ENCODE measurements around the gene GRIN1. TPM values are rescaled to one million over a fixed set of nuclear protein-coding genes. Genes with fewer than 3 reads are reported as not detected.
A peak's percentile ranks its signal among the peaks of the same experiment; 100 is the strongest.

GRIN1 gene
- total RNA-seq, 1 donor from 2014 or later = not detected

DNA sequence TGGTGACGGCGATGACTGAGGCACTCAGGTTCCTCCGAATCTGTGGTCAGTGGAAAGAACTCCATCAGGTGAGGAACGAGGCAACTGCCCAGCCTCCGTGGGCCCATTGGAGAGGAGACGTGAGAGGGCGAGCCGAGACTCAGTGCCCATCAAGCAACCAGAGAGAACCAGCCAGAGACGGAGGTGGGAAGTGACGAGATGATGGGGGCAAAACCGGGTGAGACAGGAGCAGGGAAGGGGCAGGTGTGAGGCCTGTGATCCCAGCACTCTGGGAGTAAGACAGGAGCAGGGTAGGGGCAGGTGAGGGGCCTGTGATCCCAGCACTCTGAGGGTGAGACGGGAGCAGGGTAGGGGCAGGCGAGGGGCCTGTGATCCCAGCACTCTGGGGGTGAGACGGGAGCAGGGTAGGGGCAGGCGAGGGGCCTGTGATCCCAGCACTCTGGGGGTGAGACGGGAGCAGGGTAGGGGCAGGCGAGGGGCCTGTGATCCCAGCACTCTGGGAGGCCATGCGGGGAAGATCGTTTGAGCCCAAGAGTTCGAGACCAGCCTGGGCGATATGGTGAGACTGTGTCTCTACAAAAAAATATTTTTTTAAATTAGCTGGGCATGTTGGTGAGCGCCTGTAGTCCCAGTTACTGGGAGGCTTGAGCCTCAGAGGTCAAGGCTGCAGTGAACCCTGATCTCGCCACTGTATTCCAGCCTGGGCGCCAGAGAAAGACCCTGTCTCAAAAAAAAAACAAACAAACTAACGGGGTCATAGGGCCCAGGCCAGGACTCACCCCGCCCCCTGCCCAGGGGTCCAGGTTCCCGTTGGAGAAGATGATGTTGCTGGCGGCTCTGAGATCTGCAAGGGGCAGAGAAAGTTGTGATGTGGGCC is 27.8 kb upstream of the GRIN1 start:
- Histone ChIP-seq H3K9me3 (replicated peaks) (no peaks in the 10 kb centered on the region), H3K27me3 (ENCODE audit: low read depth) (no peaks in the 10 kb centered on the region)
- intact Hi-C loops (cut with micrococcal nuclease) = no loop called here

GRCh38 chr9:137111788-137112563 is 27.0 kb upstream of the GRIN1 start:
- intact Hi-C loops (cut with micrococcal nuclease) = no loop called here

More for the DNA sequence above, 27.8 kb upstream of the GRIN1 start:
- Histone ChIP-seq H3K4me3 (no peak overlapping the region), H3K27ac (replicated peaks) (no peak overlapping the region), H3K4me1 (peaks cover 25% of the 10 kb centered on the region), H3K36me3 (peaks cover 64% of the 10 kb centered on the region)
- DNase-seq = no peak
- TF ChIP-seq, protein P1, sequence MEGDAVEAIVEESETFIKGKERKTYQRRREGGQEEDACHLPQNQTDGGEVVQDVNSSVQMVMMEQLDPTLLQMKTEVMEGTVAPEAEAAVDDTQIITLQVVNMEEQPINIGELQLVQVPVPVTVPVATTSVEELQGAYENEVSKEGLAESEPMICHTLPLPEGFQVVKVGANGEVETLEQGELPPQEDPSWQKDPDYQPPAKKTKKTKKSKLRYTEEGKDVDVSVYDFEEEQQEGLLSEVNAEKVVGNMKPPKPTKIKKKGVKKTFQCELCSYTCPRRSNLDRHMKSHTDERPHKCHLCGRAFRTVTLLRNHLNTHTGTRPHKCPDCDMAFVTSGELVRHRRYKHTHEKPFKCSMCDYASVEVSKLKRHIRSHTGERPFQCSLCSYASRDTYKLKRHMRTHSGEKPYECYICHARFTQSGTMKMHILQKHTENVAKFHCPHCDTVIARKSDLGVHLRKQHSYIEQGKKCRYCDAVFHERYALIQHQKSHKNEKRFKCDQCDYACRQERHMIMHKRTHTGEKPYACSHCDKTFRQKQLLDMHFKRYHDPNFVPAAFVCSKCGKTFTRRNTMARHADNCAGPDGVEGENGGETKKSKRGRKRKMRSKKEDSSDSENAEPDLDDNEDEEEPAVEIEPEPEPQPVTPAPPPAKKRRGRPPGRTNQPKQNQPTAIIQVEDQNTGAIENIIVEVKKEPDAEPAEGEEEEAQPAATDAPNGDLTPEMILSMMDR (IDR thresholded peaks at IDR 0.05; ENCODE audit: borderline replicate concordance) = no peak

GRCh38 chr9:137112564-137113384 is 26.2 kb upstream of the GRIN1 start:
- DNase-seq = no peak
- Histone ChIP-seq H3K4me3 (peak overlapping the region; percentile 94), H3K9me3 (replicated peaks) (no peaks in the 10 kb centered on the region), H3K27ac (replicated peaks) (no peak overlapping the region), H3K4me1 (peaks cover 37% of the 10 kb centered on the region), H3K27me3 (ENCODE audit: low read depth) (no peaks in the 10 kb centered on the region), H3K36me3 (peaks cover 48% of the 10 kb centered on the region)
- intact Hi-C loops (cut with micrococcal nuclease) = no loop called here
- TF ChIP-seq, protein P1 (IDR thresholded peaks at IDR 0.05; ENCODE audit: borderline replicate concordance) = no peak

More at GRCh38 chr9:137111788-137112563, 27.0 kb upstream of the GRIN1 start:
- no peak overlapping the region for H3K4me3 ChIP-seq
- H3K27me3 ChIP-seq (ENCODE audit: low read depth) = no peaks in the 10 kb centered on the region
- no peak for DNase-seq
- no peaks in the 10 kb centered on the region for H3K9me3 ChIP-seq (replicated peaks)
- TF ChIP-seq, protein P1 (IDR thresholded peaks at IDR 0.05; ENCODE audit: borderline replicate concordance) = no peak
- peaks cover 29% of the 10 kb centered on the region for H3K4me1 ChIP-seq
- H3K27ac ChIP-seq (replicated peaks) = no peak overlapping the region
- H3K36me3 ChIP-seq = peaks cover 56% of the 10 kb centered on the region

GRCh38 chr9:137113385-137114159 is 25.4 kb upstream of the GRIN1 start:
- intact Hi-C loops (cut with micrococcal nuclease) = no loop called here
- Histone ChIP-seq H3K36me3 (peaks cover 40% of the 10 kb centered on the region), H3K27ac (replicated peaks) (no peak overlapping the region), H3K4me1 (peaks cover 45% of the 10 kb centered on the region), H3K4me3 (peak overlapping the region; percentile 94), H3K9me3 (replicated peaks) (no peaks in the 10 kb centered on the region), H3K27me3 (ENCODE audit: low read depth) (no peaks in the 10 kb centered on the region)
- TF ChIP-seq, protein P1 (IDR thresholded peaks at IDR 0.05; ENCODE audit: borderline replicate concordance) = no peak
- no peak for DNase-seq

All from left ventricle myocardium inferior (tissue), 1 donor.